GM12873 (cell line): ENCODE measurements around the gene PBX1.

Experiments
- CTCF ChIP-seq: IDR thresholded peaks from 2 replicates; pipeline ENCODE4 v1.5.1; 2012; ENCODE audit warnings: low read depth, mild to moderate bottlenecking, moderate library complexity, low read length, control low read depth; ENCODE audit not compliant: insufficient read depth; ENCODE audit errors: missing control alignments

Gene PBX1

GRCh38 chr1:164836614-164837018 is 277.6 kb downstream of the PBX1 start:
- no peak for TF ChIP-seq CTCF

DNA sequence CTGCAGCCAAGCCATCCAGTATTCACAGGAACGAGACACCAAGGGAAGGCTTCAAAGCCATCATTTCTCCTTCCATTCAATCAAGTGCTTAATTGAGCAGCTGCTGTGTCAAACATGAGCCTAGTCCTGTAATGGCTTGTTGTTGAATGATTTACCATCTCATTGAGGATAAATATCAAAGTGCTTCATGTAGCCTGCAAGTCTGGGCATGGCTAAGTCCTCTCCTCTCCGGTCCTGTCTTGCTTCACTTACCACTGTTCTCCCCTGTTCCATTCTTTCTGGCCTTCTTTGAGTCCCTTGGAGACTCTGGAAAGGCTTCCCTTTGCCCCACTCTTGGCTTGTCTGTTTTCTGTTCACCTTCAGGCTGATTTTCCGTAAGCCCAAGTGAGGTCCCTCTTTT is 279.8 kb downstream of the PBX1 start:
- TF ChIP-seq CTCF: no peak

DNA sequence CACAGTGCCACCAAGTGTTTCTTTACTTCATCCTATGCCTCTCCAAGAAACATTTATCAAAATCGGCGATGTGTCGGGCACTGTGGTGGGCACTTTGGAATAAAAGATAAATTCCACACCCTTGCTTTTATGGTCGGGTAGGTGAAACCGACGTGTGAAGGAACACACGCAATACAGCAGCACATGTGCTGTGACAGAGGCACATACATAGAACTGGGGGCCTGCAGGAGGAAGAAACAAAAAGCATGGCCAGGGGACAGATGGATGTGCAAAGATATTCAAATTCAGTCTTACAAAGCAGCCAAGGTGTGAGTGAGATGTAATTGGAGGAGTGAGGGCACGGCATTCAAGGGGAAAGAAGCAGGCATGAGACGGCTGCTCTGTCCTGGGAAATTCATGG is 282.0 kb downstream of the PBX1 start:
- TF ChIP-seq CTCF: no peak

- TF ChIP-seq CTCF: no peak
These were observed 282.9 kb downstream of the PBX1 start for GRCh38 chr1:164841702-164842465.

DNA sequence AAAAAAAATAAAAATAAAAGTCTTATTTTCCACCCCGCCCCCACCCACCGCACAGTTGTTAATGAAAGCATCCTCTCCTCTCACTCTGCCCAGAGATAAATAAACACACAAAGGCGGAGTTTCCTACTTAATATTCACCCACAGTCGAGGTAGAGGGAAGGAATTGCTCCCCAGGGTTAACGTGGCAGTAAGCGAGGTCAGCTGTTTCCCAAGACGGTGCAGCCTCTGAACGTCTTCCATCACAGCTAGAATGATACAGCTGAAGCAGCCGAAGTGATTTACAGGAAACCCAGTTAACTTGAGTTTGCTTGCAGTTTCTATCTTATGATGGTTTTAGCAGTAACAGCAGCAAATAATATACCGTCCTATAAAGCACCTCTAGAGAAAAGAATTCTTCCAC is 283.9 kb downstream of the PBX1 start:
- TF ChIP-seq CTCF: no peak

DNA sequence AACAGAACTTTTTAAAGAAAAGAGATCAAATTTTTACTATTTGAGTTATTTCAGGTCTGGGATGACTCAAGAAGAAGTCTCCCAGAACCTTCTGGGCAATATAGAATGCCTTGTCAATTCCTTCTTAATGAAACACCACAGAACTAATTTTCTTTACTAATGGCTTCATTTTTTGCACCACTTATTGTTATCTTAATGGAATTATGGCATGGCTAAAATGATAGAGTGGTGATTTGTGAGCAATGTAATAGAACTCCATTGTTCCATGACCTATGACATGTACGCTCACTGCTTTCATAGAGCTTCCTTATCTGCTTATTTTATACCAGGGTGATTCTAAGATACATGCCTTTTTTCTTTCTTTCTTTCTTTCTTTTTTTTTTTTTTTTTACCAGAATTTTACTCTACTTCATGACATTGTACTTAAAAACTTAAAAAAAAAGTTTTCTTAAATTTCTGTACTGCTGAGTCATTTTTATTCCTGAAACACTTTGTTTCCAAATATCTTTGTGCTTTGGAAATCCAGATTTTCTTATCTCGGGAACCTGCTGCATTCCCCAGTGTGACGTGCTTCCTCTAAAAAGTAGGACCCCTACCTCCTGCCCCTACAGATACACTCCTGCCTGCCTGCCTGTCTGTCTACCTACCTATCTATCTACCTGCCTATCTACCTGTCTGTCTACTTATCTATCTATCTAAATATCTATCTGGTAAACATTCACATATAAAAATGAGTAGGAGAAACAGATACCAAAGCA is 284.9 kb downstream of the PBX1 start:
- TF ChIP-seq CTCF: no peak
